Measurements from ENCODE around the gene TPO. TPM values are rescaled to one million over a fixed set of nuclear protein-coding genes. Genes with fewer than 3 reads are reported as not detected.

TPO gene
- total RNA-seq, 1 experiment from 2014 or later: not detected

- H3K4me1 Mint-ChIP-seq: peaks cover 5% of the 10 kb centered on the region in 2 experiments; a peak in 3 of 4 replicates
- TF ChIP-seq CTCF (conservative IDR thresholded peaks at IDR 0.05): no peak
- H3K4me1 ChIP-seq (ENCODE audit: insufficient read depth, low read length): no peaks in the 10 kb centered on the region
- no peak overlapping the region for H2BK5ac ChIP-seq (ENCODE audit: insufficient read length, low read length)
- no peak overlapping the region for H3K9ac ChIP-seq (ENCODE audit: extremely low read depth, insufficient read length, low read length)
- H3K27me3 ChIP-seq (ENCODE audit: insufficient read depth, low read length): no peaks in the 10 kb centered on the region
- H3K56ac ChIP-seq (ENCODE audit: insufficient read length, low read depth, low read length): no peak overlapping the region
- no peak overlapping the region for H2BK120ac ChIP-seq (ENCODE audit: low read depth, low read length, poor library complexity, severe bottlenecking)
- no peak overlapping the region for H4K8ac ChIP-seq (replicated peaks; ENCODE audit: insufficient read length, low read depth, low read length)
- no peak overlapping the region for H2BK20ac ChIP-seq (ENCODE audit: low read depth, low read length, poor library complexity, severe bottlenecking)
- no peak overlapping the region for H3K4ac ChIP-seq (ENCODE audit: low read depth, low read length)
- no peak overlapping the region for H2AK5ac ChIP-seq (ENCODE audit: insufficient read length, low read length)
- H4K91ac ChIP-seq (ENCODE audit: insufficient read length, low read depth, low read length): no peak overlapping the region
- no peak overlapping the region for H3K14ac ChIP-seq (ENCODE audit: insufficient read depth, low read length)
- H3K36me3 Mint-ChIP-seq (ENCODE audit: insufficient read depth in 1 of 3, low read depth in 3 of 3): no peaks in the 10 kb centered on the region; a peak in 1 of 7 replicates
- no peak overlapping the region for H3T11ph ChIP-seq (ENCODE audit: low read length)
- no peak overlapping the region for H3K18ac ChIP-seq (ENCODE audit: insufficient read length, low read depth, low read length)
- no peaks in the 10 kb centered on the region for H4K20me1 ChIP-seq (ENCODE audit: control insufficient read depth, insufficient read depth, insufficient read length)
- peaks cover 3 to 15% of the 10 kb centered on the region in 2 experiments; a peak in 4 of 5 replicates for H3K9me3 Mint-ChIP-seq
- no peak overlapping the region for H3K4me2 ChIP-seq (ENCODE audit: insufficient read depth, insufficient read length, low read length)
- DNase-seq: no peak
- no peak overlapping the region for H4K5ac ChIP-seq (ENCODE audit: insufficient read length, low read depth, low read length)
- no peak overlapping the region for H2AFZ ChIP-seq (ENCODE audit: low read length)
- H2BK12ac ChIP-seq (ENCODE audit: insufficient read length, low read depth, low read length): no peak overlapping the region
- no peak overlapping the region for H3K27ac ChIP-seq (ENCODE audit: insufficient read length, low read depth, low read length)
- peaks cover 2% of the 10 kb centered on the region; the same call in 1 of the 2 replicates for H3K27me3 Mint-ChIP-seq (ENCODE audit: low read depth)
- no peak overlapping the region for H3K4me3 Mint-ChIP-seq
- H3K79me1 ChIP-seq (ENCODE audit: insufficient read depth, low read depth, low read length, poor library complexity, severe bottlenecking): no peaks in the 10 kb centered on the region
- peak overlapping the region in 2 of 3 experiments; percentile 16 to 42; a peak in 1 of 7 replicates for H3K27ac Mint-ChIP-seq
- H3K9me3 ChIP-seq (ENCODE audit: control insufficient read depth, low read depth, low read length): no peaks in the 10 kb centered on the region
- H3K23ac ChIP-seq (ENCODE audit: insufficient read length, low read depth, low read length): no peak overlapping the region
- no peak overlapping the region for H2BK15ac ChIP-seq (ENCODE audit: low read depth, low read length)
- WGBS (ENCODE audit: extremely low coverage, insufficient read length, low lambda C conversion rate): no CpG with 5 or more reads among the region's 11 CpGs
- H3K79me2 ChIP-seq (ENCODE audit: insufficient read depth, low read length): no peaks in the 10 kb centered on the region
- H3K23me2 ChIP-seq (ENCODE audit: insufficient read length, low read depth, low read length, poor library complexity, severe bottlenecking): peaks cover 2% of the 10 kb centered on the region
Measured at GRCh38 chr2:1460851-1461418, 47.7 kb downstream of the TPO start.

Measured in H9 (cell line).